CD4-positive, alpha-beta T cell (primary cell): ENCODE results near the gene MARS2. TPM values are rescaled to one million over a fixed set of nuclear protein-coding genes. Genes with fewer than 3 reads are reported as not detected.

Source experiments
- ATAC-seq: fragments of 200-7000 bp; cut with Tn5 transposase; one replicate; pipeline ENCODE4 v1.10.0; 2022; ENCODE audit warnings: mild to moderate bottlenecking; ENCODE audit not compliant: poor library complexity
- CTCF ChIA-PET: fragments of 350-600 bp; sonication (Branson Sonifier 250); formaldehyde crosslinking; loops from one replicate; lab custom pipeline; 2021; ENCODE audit warnings: antibody characterized with exemption, inconsistent platforms; lab: Charles Lee
- POLR2A ChIA-PET: fragments of 350-600 bp; sonication (Branson Sonifier 250); formaldehyde crosslinking; loops from one replicate; lab custom pipeline; 2021; ENCODE audit warnings: antibody characterized with exemption, inconsistent platforms; lab: Charles Lee
- DNase-seq, 14 experiments: peaks; one replicate each; pipeline ENCODE4 v3.0.0-alpha.2; 2013 to 2020; ENCODE audit warnings: mixed read lengths in 2 of 14
- H3K27ac ChIP-seq, 2 donors: one replicate each; pipeline versions ENCODE4 v1.5.1 to v1.7.0; 2013; ENCODE audit warnings: low read length in 2 of 2, low read depth in 1 of 2, mild to moderate bottlenecking in 1 of 2
- H3K27me3 ChIP-seq, 2 experiments: 1 replicate in 1 of 2; 2 replicates in 1 of 2; pipeline versions ENCODE4 v1.6.1 to v1.7.0; 2013; ENCODE audit warnings: low read length in 2 of 2, control low read depth in 1 of 2, mild to moderate bottlenecking in 1 of 2, moderate library complexity in 1 of 2; ENCODE audit not compliant: insufficient read depth in 2 of 2, control insufficient read depth in 1 of 2
- H3K36me3 ChIP-seq: one replicate; pipeline ENCODE4 v1.6.1; 2013; ENCODE audit warnings: low read length, control low read depth; ENCODE audit not compliant: insufficient read depth
- H3K4me1 ChIP-seq: one replicate; pipeline ENCODE4 v1.6.1; 2013; ENCODE audit warnings: low read length, control low read depth; ENCODE audit not compliant: insufficient read depth
- H3K4me3 ChIP-seq: one replicate; pipeline ENCODE4 v1.5.1; 2013; ENCODE audit warnings: mild to moderate bottlenecking, low read length, moderate library complexity
- H3K9me3 ChIP-seq, 2 experiments: 1 replicate in 1 of 2; 2 replicates in 1 of 2; pipeline versions ENCODE4 v1.6.1 to v1.7.0; 2013; ENCODE audit warnings: low read length in 2 of 2, mild to moderate bottlenecking in 2 of 2, control low read depth in 1 of 2, moderate library complexity in 1 of 2; ENCODE audit not compliant: control insufficient read depth in 1 of 2, insufficient read depth in 1 of 2
- H3K27ac Mint-ChIP-seq: one replicate; pipeline ENCODE4 v1.8.0; 2020; ENCODE audit warnings: mixed read lengths
- H3K27me3 Mint-ChIP-seq: one replicate; pipeline ENCODE4 v1.8.0; 2021; ENCODE audit warnings: mixed read lengths
- H3K36me3 Mint-ChIP-seq: one replicate; pipeline ENCODE4 v1.8.0; 2021; ENCODE audit warnings: low read depth, mixed read lengths
- H3K4me1 Mint-ChIP-seq: one replicate; pipeline ENCODE4 v1.8.0; 2021; ENCODE audit warnings: low read depth, mixed read lengths
- H3K4me3 Mint-ChIP-seq: one replicate; pipeline ENCODE4 v1.8.0; 2020; ENCODE audit warnings: mild to moderate bottlenecking, mixed read lengths
- H3K9me3 Mint-ChIP-seq: one replicate; pipeline ENCODE4 v1.8.0; 2020; ENCODE audit warnings: mixed read lengths
- CTCF ChIP-seq: fragments of 200-600 bp; IDR thresholded peaks from one replicate; pipeline ENCODE4 v1.8.0; 2022; ENCODE audit warnings: antibody characterized with exemption, mild to moderate bottlenecking
- intact Hi-C, 2 experiments: fragments of 100-400 bp; cut with DNase I in 1 of 2; cut with micrococcal nuclease in 1 of 2; formaldehyde crosslinking; loops; one replicate each; pipeline versions ENCODE4 v1.15.1 to v1.9.0; 2023 to 2025; cut with DNase I, micrococcal nuclease
- total RNA-seq, 174 experiments: library from RNA in 2 of 174; stranded (reverse) in 2 of 174; gene quantifications; one replicate each; pipeline ENCODE4 v1.2.3 and lab custom pipeline; 2021 to 2026

The MARS2 gene
- total RNA-seq, 2 experiments from 2014 or later, result 7.2 to 7.8 TPM

- no peaks in the 10 kb centered on the region for H3K36me3 Mint-ChIP-seq
- no peak overlapping the region for H3K4me3 ChIP-seq
- H3K27ac Mint-ChIP-seq, result no peak overlapping the region
- no peaks in the 10 kb centered on the region for H3K4me1 ChIP-seq
- no peak overlapping the region for H3K27ac ChIP-seq
- no peak for ATAC-seq
- no peak for TF ChIP-seq CTCF
- no peak for DNase-seq
- no peaks in the 10 kb centered on the region for H3K4me1 Mint-ChIP-seq
- H3K9me3 ChIP-seq, result no peaks in the 10 kb centered on the region
- no peaks in the 10 kb centered on the region for H3K9me3 Mint-ChIP-seq
- peaks cover 39% of the 10 kb centered on the region for H3K27me3 Mint-ChIP-seq
- H3K36me3 ChIP-seq, result no peaks in the 10 kb centered on the region
- H3K4me3 Mint-ChIP-seq, result no peak overlapping the region
- ChIA-PET POLR2A (no interaction called here), CTCF (no interaction called here)
- H3K27me3 ChIP-seq, result peaks cover 5 to 9% of the 10 kb centered on the region in 2 experiments
- intact Hi-C loops, result no loop called here
Observed at GRCh38 chr2:197674060-197674459, 31.1 kb upstream of the MARS2 start.

GRCh38 chr2:197674591-197674990, 30.6 kb upstream of the MARS2 start:
- ChIA-PET POLR2A (no interaction called here), CTCF (no interaction called here)
- intact Hi-C loops, result no loop called here
- H3K9me3 Mint-ChIP-seq, result no peaks in the 10 kb centered on the region
- ATAC-seq (no peak), DNase-seq (no peak)
- no peaks in the 10 kb centered on the region for H3K36me3 Mint-ChIP-seq
- Histone ChIP-seq H3K36me3 (no peaks in the 10 kb centered on the region), H3K27me3 (peaks cover 5 to 9% of the 10 kb centered on the region in 2 experiments), H3K27ac (no peak overlapping the region), H3K9me3 (no peaks in the 10 kb centered on the region), H3K4me3 (no peak overlapping the region), H3K4me1 (no peaks in the 10 kb centered on the region)
- H3K27me3 Mint-ChIP-seq, result peaks cover 41% of the 10 kb centered on the region
- no peak for TF ChIP-seq CTCF
- no peak overlapping the region for H3K4me3 Mint-ChIP-seq
- no peaks in the 10 kb centered on the region for H3K4me1 Mint-ChIP-seq
- H3K27ac Mint-ChIP-seq, result no peak overlapping the region

GRCh38 chr2:197675246-197675645, 29.9 kb upstream of the MARS2 start, which contains the start of gene RFTN2:
TSS of gene RFTN2 (minus strand) at chr2:197675587. CDS start at chr2:197675458, 129 bp downstream.
- no peak within 1 kb of the TSS for H3K27ac ChIP-seq
- CTCF ChIA-PET, result interaction anchor here (0.7 kb wide), 1 partner anchor 80 kb away, joined by 5 read pairs; no protein-coding TSS in a partner anchor
- H3K4me3 Mint-ChIP-seq, result no peak within 1 kb of the TSS
- POLR2A ChIA-PET, result no interaction called here
- H3K27ac Mint-ChIP-seq, result no peak within 1 kb of the TSS
- ATAC-seq (no peak), DNase-seq (no peak)
- no peaks in the 10 kb centered on the region for H3K4me1 ChIP-seq
- H3K27me3 Mint-ChIP-seq, result peaks cover 44% of the 10 kb centered on the region
- no peaks in the 10 kb centered on the region for H3K9me3 ChIP-seq
- no peaks in the 10 kb centered on the region for H3K36me3 Mint-ChIP-seq
- peaks cover 5 to 9% of the 10 kb centered on the region in 2 experiments for H3K27me3 ChIP-seq
- intact Hi-C loops, result no loop called here
- H3K4me3 ChIP-seq, result no peak within 1 kb of the TSS
- H3K36me3 ChIP-seq, result no peaks in the 10 kb centered on the region
- no peaks in the 10 kb centered on the region for H3K9me3 Mint-ChIP-seq
- H3K4me1 Mint-ChIP-seq, result no peaks in the 10 kb centered on the region
- no peak for TF ChIP-seq CTCF
